ENCODE measurements around the gene NRXN3.
"Not testable (repeated sequence)": the region's sequence is repeated elsewhere in the genome, so short reads cannot be mapped to it uniquely, and the experiment has no call there.

Gene NRXN3

GRCh38 chr14:79096811-79097210 lies 926.6 kb downstream of the NRXN3 start:
- DNase-seq: no peak

GRCh38 chr14:79098324-79098723 lies 928.2 kb downstream of the NRXN3 start:
- DNase-seq: no peak

GRCh38 chr14:79100578-79100977 lies 930.4 kb downstream of the NRXN3 start:
- no peak for DNase-seq

- DNase-seq: no peak
These were observed 931.2 kb downstream of the NRXN3 start for GRCh38 chr14:79101388-79101787.

- DNase-seq: no peak
These were observed 933.6 kb downstream of the NRXN3 start for GRCh38 chr14:79103764-79104163.

- not testable (repeated sequence) for DNase-seq
These were observed 940.4 kb downstream of the NRXN3 start for GRCh38 chr14:79110564-79110963.

- DNase-seq: no peak
These were observed 941.9 kb downstream of the NRXN3 start for GRCh38 chr14:79111987-79112501.

GRCh38 chr14:79117561-79117960 lies 947.4 kb downstream of the NRXN3 start:
- DNase-seq: no peak

- no peak for DNase-seq
These were observed 948.1 kb downstream of the NRXN3 start for GRCh38 chr14:79118291-79118690.

GRCh38 chr14:79134361-79134760 lies 964.2 kb downstream of the NRXN3 start:
- DNase-seq: no peak

GRCh38 chr14:79136071-79137044 lies 966.2 kb downstream of the NRXN3 start:
- no peak for DNase-seq

- no peak for DNase-seq
These were observed 966.9 kb downstream of the NRXN3 start for GRCh38 chr14:79137045-79137430.

GRCh38 chr14:79137836-79138235 lies 967.7 kb downstream of the NRXN3 start:
- DNase-seq: no peak

GRCh38 chr14:79144896-79145295 lies 974.7 kb downstream of the NRXN3 start:
- DNase-seq: no peak

- DNase-seq: no peak
These were observed 980.1 kb downstream of the NRXN3 start for GRCh38 chr14:79150226-79150625.

- DNase-seq: no peak
These were observed 987.2 kb downstream of the NRXN3 start for GRCh38 chr14:79157369-79157768.

GRCh38 chr14:79161571-79161970 lies 991.4 kb downstream of the NRXN3 start:
- DNase-seq: no peak

GRCh38 chr14:79162833-79163232 lies 992.7 kb downstream of the NRXN3 start:
- DNase-seq: no peak

- DNase-seq: no peak
These were observed 995.4 kb downstream of the NRXN3 start for GRCh38 chr14:79165471-79166090.

- no peak for DNase-seq
These were observed 996.0 kb downstream of the NRXN3 start for GRCh38 chr14:79166171-79166570.

- no peak for DNase-seq
These were observed 997.8 kb downstream of the NRXN3 start for GRCh38 chr14:79167957-79168356.

GRCh38 chr14:79175671-79176070 lies 1005.5 kb downstream of the NRXN3 start:
- DNase-seq: no peak

GRCh38 chr14:79177106-79177505 lies 1006.9 kb downstream of the NRXN3 start:
- no peak for DNase-seq

- no peak for DNase-seq
These were observed 1008.5 kb downstream of the NRXN3 start for GRCh38 chr14:79178719-79179118.
